Esophagus muscularis mucosa (tissue), 3 donors: Measurements from ENCODE around the gene PPP4R4.

Experiments
- POLR2A ChIP-seq: fragments of 450-650 bp; IDR thresholded peaks from one replicate; pipeline ENCODE4 v1.6.1; 2017; ENCODE audit warnings: antibody characterized with exemption, moderate library complexity, mild to moderate bottlenecking, low read depth
- POLR2AphosphoS5 ChIP-seq, 2 donors: sonication (generic); formaldehyde crosslinking; IDR thresholded peaks; one replicate each; pipeline ENCODE4 v1.6.1; 2017; ENCODE audit warnings: antibody characterized with exemption in 2 of 2
- TF ChIP-seq, protein P1 (sequence below), 3 experiments: fragments of 200-600 bp in 2 of 3; fragments of 450-650 bp in 1 of 3; sonication (generic) in 2 of 3; IDR thresholded peaks; one replicate each; pipeline ENCODE4 v1.5.1; 2017 to 2019; ENCODE audit warnings: antibody characterized with exemption in 3 of 3, mild to moderate bottlenecking in 2 of 3, moderate library complexity in 1 of 3

DNA sequence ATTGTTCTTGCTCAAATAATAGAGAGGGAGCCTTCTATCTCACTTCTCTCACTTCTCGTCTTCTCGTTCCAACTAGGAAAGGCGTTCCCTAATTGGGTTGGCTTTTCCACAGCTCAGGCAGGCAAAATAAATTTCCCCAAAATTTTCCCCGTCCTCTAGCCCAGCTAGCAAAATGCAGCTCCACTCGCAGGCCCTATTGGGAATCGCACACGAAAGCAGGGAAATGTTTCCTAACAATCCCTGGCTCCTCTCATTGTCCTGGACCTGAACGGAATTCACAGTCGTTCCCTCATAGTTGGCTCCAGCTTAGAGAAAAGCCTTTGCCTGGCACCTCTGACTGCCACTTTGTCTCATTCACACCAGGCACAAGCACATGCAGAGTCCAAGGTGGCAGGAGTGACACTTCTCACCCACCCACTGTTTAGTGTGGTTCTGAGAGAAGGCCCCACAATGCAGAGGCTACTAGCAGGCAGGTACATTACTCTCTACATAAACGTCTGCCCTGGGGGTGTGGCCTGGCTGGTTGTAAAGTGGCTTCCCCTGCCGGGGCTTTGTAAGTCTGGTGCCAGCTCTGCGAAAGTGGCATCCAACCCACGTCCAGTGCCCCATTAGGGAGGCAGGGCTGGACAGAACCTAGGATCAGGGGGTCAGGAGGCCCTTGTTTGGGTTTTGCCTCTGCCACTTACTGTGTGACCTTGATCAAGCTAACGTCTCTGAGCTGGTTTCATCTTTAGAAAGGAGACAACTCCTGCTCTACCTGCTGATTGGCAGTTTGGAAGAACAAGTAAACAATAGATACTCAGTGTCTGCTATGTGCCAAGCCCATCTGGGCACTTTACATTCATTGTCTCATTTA is 114.7 kb downstream of the PPP4R4 start:
- TF ChIP-seq POLR2AphosphoS5 (IDR thresholded peaks at IDR 0.05) (no peak), POLR2A (no peak)
- TF ChIP-seq, protein P1, sequence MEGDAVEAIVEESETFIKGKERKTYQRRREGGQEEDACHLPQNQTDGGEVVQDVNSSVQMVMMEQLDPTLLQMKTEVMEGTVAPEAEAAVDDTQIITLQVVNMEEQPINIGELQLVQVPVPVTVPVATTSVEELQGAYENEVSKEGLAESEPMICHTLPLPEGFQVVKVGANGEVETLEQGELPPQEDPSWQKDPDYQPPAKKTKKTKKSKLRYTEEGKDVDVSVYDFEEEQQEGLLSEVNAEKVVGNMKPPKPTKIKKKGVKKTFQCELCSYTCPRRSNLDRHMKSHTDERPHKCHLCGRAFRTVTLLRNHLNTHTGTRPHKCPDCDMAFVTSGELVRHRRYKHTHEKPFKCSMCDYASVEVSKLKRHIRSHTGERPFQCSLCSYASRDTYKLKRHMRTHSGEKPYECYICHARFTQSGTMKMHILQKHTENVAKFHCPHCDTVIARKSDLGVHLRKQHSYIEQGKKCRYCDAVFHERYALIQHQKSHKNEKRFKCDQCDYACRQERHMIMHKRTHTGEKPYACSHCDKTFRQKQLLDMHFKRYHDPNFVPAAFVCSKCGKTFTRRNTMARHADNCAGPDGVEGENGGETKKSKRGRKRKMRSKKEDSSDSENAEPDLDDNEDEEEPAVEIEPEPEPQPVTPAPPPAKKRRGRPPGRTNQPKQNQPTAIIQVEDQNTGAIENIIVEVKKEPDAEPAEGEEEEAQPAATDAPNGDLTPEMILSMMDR (IDR thresholded peaks at IDR 0.05) = no peak
